Hepatocyte (in vitro differentiated cells): ENCODE results near the gene FCRL6.

ENCODE experiments used
- CTCF ChIP-seq: fragments of 200-600 bp; sonication (generic); IDR thresholded peaks from 2 replicates; pipeline ENCODE4 v1.5.1; 2016; ENCODE audit warnings: antibody characterized with exemption, mild to moderate bottlenecking; ENCODE audit not compliant: poor library complexity
- EZH2 ChIP-seq: fragments of 200-600 bp; sonication (generic); IDR thresholded peaks from 2 replicates; pipeline ENCODE4 v1.6.1; 2016; ENCODE audit warnings: antibody characterized with exemption, mild to moderate bottlenecking, borderline replicate concordance
- EZH2phosphoT487 ChIP-seq: fragments of 200-600 bp; sonication (generic); IDR thresholded peaks from one replicate; pipeline ENCODE4 v1.6.1; 2018; ENCODE audit warnings: antibody characterized with exemption, mild to moderate bottlenecking, low read depth, moderate library complexity; ENCODE audit not compliant: unreplicated experiment, severe bottlenecking

GRCh38 chr1:159771127-159771895 is 30.8 kb upstream of the FCRL6 start:
- no peak for TF ChIP-seq CTCF
- TF ChIP-seq EZH2, result no peak
- TF ChIP-seq EZH2phosphoT487, result no peak
